BE2C (cell line): ENCODE data around the gene CHAF1A.

ENCODE experiments used
- DNase-seq: peaks from one replicate; pipeline ENCODE4 v3.0.0-alpha.2; 2020
- H3K27me3 ChIP-seq: fragments of 250-450 bp; sonication (Bioruptor Pico); 2 replicates; pipeline ENCODE4 v1.5.1; 2020; ENCODE audit warnings: mild to moderate bottlenecking
- H3K36me3 ChIP-seq: fragments of 250-450 bp; sonication (Bioruptor Pico); 2 replicates; pipeline ENCODE4 v1.5.1; 2020; ENCODE audit warnings: mild to moderate bottlenecking
- H3K4me1 ChIP-seq: fragments of 250-450 bp; sonication (Bioruptor Pico); 2 replicates; pipeline ENCODE4 v1.5.1; 2020
- H3K4me3 ChIP-seq: 2 replicates; pipeline ENCODE4 v1.5.1; 2011; ENCODE audit warnings: low read depth, low read length
- H3K9me3 ChIP-seq: fragments of 250-450 bp; sonication (Bioruptor Pico); 2 replicates; pipeline ENCODE4 v1.5.1; 2020
- TF ChIP-seq, protein P1 (sequence below): IDR thresholded peaks from 2 replicates; pipeline ENCODE4 v1.5.1; 2012; ENCODE audit warnings: mild to moderate bottlenecking, low read depth, low read length

The CHAF1A gene

DNA sequence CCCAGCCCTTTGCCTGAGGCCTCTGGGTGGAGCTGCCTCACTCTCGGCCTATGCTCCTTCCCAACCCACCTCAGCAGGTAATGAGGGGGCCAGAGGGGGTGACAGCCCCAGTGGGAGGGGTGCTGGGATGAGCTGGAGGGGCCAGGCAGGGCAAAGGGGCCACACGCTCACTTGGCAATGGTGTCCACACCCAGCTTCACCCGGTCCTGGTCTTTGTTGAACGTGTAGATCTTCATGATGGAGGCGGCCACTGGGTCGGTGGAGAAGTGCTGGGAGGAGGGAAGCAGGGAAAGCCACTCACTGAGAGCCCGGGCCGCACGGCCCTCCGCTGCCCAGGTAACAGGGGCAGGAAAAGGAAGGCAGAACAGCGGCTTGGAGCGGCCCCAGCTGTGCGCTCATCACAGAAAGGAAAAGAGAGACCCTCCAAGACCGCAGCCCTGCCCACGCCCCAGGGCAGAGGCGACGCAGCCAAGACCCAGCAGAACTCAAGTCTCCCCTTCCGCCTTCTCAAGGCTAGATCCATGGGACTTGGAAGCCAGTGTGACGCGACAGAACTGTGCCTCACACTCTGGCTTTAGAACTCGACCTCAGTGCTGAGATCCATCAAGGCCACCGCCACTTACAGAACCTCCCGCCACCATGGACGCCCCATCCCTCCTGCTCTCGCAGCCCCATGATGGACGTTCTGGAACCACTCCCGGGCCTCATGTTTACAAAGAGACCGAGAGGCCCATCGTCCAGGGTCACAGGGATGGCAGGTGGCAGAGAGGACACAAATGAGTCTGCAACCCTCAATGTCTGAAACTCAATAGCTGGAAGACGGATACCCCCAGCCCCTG is 45.9 kb downstream of the CHAF1A start:
- no peak overlapping the region for H3K4me3 ChIP-seq
- H3K36me3 ChIP-seq: peaks cover 66% of the 10 kb centered on the region
- no peaks in the 10 kb centered on the region for H3K4me1 ChIP-seq
- TF ChIP-seq, protein P1, sequence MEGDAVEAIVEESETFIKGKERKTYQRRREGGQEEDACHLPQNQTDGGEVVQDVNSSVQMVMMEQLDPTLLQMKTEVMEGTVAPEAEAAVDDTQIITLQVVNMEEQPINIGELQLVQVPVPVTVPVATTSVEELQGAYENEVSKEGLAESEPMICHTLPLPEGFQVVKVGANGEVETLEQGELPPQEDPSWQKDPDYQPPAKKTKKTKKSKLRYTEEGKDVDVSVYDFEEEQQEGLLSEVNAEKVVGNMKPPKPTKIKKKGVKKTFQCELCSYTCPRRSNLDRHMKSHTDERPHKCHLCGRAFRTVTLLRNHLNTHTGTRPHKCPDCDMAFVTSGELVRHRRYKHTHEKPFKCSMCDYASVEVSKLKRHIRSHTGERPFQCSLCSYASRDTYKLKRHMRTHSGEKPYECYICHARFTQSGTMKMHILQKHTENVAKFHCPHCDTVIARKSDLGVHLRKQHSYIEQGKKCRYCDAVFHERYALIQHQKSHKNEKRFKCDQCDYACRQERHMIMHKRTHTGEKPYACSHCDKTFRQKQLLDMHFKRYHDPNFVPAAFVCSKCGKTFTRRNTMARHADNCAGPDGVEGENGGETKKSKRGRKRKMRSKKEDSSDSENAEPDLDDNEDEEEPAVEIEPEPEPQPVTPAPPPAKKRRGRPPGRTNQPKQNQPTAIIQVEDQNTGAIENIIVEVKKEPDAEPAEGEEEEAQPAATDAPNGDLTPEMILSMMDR: no peak
- no peaks in the 10 kb centered on the region for H3K27me3 ChIP-seq
- DNase-seq: no peak
- no peaks in the 10 kb centered on the region for H3K9me3 ChIP-seq

DNA sequence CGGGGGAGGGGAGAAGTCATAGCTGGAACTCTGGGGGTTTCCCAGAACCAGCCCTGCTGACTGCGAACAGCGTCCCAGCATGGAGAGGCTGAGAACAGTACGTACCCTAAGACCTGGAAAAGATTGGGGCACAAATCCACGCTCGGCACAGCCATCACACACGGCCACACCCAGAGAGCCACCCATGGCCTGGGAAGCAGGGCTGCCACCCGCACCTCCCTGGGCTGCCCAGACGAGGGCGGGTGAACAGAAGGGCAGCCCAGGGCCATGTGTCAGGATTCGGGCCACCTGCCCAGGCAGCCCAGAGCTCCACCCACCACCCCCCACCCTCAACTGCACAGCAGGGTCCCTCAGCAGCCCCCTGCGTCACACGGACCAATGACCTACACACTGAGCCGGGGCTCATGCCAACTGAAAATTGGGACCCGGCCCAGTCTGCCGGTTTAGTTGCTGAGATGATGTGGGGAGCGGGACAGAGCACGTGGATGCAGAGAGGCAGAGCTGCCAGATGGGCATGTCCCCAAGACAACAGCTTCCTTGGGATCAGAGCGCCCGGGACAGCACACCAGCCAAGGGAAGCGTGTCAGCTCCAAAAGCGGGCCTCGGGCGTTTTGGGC is 46.7 kb downstream of the CHAF1A start:
- Histone ChIP-seq H3K4me1 (no peaks in the 10 kb centered on the region), H3K4me3 (no peak overlapping the region), H3K36me3 (peaks cover 66% of the 10 kb centered on the region), H3K27me3 (no peaks in the 10 kb centered on the region), H3K9me3 (no peaks in the 10 kb centered on the region)
- TF ChIP-seq, protein P1: no peak
- no peak for DNase-seq

DNA sequence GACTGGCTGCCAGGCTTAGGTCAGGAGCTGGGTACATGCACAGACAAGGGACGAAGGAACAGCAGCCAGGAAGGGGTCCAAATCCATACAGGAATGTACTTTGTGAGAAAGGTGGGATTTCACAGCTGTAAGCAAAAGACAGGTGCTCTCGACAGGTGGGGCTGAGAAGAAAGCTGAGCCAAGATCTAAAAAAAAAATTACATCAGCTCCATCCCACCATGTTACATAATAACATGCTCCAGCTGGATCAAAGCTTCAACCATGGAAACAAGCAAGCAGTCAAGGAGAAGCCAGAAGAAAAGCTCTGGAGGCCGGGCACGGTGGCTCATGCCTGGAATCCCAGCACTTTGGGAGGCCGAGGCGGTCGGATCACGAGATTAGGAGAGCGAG is 47.2 kb downstream of the CHAF1A start:
- no peak for DNase-seq
- TF ChIP-seq, protein P1: no peak
- Histone ChIP-seq H3K27me3 (no peaks in the 10 kb centered on the region), H3K4me1 (no peaks in the 10 kb centered on the region), H3K4me3 (no peak overlapping the region), H3K36me3 (peaks cover 62% of the 10 kb centered on the region), H3K9me3 (no peaks in the 10 kb centered on the region)

DNA sequence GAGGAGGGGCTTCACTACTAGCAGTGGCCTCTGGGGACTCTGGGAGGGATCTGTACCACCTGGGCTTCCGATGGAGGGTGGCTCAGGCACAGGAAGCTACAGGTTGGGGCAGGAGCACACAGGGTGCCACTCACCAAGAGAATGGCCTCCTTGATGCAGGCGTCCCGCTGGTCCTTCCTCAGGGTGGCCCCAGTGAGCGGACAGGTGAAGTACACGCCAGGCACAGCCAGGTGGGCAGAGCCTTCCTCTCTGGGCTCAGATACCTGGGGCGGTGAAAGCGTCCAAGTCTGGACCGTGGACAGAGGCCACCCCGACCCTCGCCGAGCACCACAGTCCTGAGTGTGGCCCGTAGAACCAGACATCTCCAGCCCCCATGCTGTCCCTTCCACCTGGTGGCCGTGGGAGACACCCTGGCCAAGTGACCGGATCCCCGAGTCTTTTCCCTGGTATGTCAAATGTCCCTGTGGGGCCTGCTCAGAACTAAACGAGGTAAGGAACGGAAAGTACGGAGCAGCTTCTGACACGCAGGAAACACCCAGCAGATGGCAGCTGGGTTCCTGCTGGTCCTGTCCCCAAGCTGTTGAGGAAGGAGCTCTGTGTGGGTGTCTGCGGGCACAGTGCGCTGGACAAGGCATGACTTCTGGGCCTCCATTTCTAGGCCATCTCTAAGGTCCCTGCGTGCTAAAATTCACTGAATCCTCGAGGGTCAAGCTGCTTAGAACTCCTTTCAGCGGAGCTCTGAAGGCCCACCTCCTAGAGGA is 50.0 kb downstream of the CHAF1A start:
- H3K4me1 ChIP-seq: peaks cover 4% of the 10 kb centered on the region; the same call in 1 of the 2 replicates
- H3K4me3 ChIP-seq: no peak overlapping the region
- no peaks in the 10 kb centered on the region for H3K27me3 ChIP-seq
- DNase-seq: no peak
- TF ChIP-seq, protein P1: no peak
- peaks cover 35% of the 10 kb centered on the region for H3K36me3 ChIP-seq
- H3K9me3 ChIP-seq: no peaks in the 10 kb centered on the region

DNA sequence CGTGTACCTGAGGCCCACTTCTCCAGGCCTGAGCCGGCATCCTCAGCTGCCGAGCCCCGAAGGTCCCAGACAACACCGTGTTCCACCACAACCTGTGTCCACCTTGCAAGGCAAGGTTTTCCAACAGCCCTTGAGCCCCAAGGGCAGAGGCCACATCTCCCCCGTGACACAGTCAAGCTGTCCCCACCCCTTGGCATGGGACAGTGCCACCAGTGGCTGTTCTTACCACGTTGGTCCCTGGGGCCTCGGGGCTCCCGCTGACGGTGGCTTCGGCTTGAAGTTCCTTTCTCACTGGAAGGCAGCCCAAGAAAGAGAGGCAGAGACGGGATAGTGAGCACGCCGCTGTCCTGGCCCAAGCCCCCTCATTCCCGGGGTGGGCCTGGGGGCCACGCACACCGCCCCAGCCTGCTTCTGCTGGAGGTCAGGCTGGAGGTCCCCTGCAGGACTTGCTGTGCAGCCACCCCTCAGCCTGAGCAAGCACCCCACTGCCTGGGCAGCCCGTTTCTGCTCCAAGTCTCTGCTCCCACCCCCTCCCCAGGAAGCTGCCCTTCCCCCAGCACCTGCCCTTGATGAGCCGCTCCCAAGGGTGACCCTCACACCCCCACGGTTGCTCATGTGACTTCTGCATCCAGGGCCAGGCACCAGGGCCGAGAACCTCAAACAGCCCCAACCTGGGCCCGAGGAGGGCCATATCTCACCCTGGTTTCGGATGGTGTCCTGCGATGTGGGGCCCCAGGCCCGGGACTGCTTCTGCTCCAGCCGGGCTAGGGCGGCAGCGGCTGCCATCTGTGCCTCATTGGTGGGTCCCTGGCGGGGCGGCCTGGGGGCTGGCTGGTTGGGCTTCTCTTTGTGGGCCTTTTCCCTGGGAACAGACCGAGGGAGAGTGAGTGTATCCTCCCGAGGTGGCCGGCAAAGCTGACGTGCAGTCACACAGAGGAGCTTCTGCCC is 51.1 kb downstream of the CHAF1A start:
- H3K27me3 ChIP-seq: no peaks in the 10 kb centered on the region
- TF ChIP-seq, protein P1: no peak
- H3K36me3 ChIP-seq: peaks cover 24% of the 10 kb centered on the region
- DNase-seq: no peak
- no peak overlapping the region for H3K4me3 ChIP-seq
- peaks cover 4% of the 10 kb centered on the region; the same call in 1 of the 2 replicates for H3K4me1 ChIP-seq
- no peaks in the 10 kb centered on the region for H3K9me3 ChIP-seq
